Gastrocnemius medialis (tissue), 4 donors: Measurements from ENCODE around the gene BRD8.

ENCODE experiments used
- CTCF ChIP-seq, 5 experiments: fragments of 450-650 bp in 3 of 5; fragments of 200-600 bp in 2 of 5; sonication (generic) in 2 of 5; IDR thresholded peaks in 4 of 5; conservative IDR thresholded peaks in 1 of 5; 1 replicate in 4 of 5; 2 replicates in 1 of 5; pipeline ENCODE4 v1.5.1; 2016 to 2019; ENCODE audit warnings: antibody characterized with exemption in 5 of 5, mild to moderate bottlenecking in 3 of 5, moderate library complexity in 3 of 5
- POLR2A ChIP-seq, 2 donors: fragments of 450-650 bp; IDR thresholded peaks; one replicate each; pipeline ENCODE4 v1.6.1; 2017; ENCODE audit warnings: antibody characterized with exemption in 2 of 2, mild to moderate bottlenecking in 2 of 2, moderate library complexity in 2 of 2

- TF ChIP-seq CTCF (IDR thresholded peaks at IDR 0.05 in 4 of 5, conservative IDR thresholded peaks at IDR 0.05 in 1 of 5) (no peak), POLR2A (IDR thresholded peaks at IDR 0.05) (no peak)
Measured at GRCh38 chr5:138223532-138223931, 45.1 kb upstream of the BRD8 start.
